GM10248 (cell line): ENCODE measurements around the gene RASA3.

ENCODE experiments used
- CTCF ChIA-PET: fragments of 300-600 bp; sonication (Branson Sonifier 250); formaldehyde crosslinking; extraction: SDS; loops from one replicate; lab custom pipeline; 2021; ENCODE audit warnings: antibody characterized with exemption; lab: Yijun Ruan, JAX
- POLR2A ChIA-PET: fragments of 350-650 bp; sonication (Branson Sonifier 250); formaldehyde crosslinking; extraction: SDS; loops from one replicate; lab custom pipeline; 2020; ENCODE audit warnings: antibody characterized with exemption; lab: Yijun Ruan, JAX
- DNase-seq: peaks from one replicate; pipeline ENCODE4 v3.0.0; 2012; ENCODE audit errors: extremely low spot score
- CTCF ChIP-seq: IDR thresholded peaks from 2 replicates; pipeline ENCODE4 v1.5.1; 2012; ENCODE audit warnings: mild to moderate bottlenecking, low read depth; ENCODE audit errors: extremely low read depth, missing control alignments, control extremely low read depth

Gene RASA3

GRCh38 chr13:113939129-113939943, 193.1 kb downstream of the RASA3 start:
- POLR2A ChIA-PET: no interaction called here
- CTCF ChIA-PET: no interaction called here
- no peak for DNase-seq
- no peak for TF ChIP-seq CTCF

- no peak for TF ChIP-seq CTCF
- POLR2A ChIA-PET: no interaction called here
- CTCF ChIA-PET: no interaction called here
- no peak for DNase-seq
Observed at GRCh38 chr13:113938716-113939115, 193.7 kb downstream of the RASA3 start.

GRCh38 chr13:113938246-113938645, 194.2 kb downstream of the RASA3 start:
- ChIA-PET POLR2A (no interaction called here), CTCF (no interaction called here)
- DNase-seq: no peak
- TF ChIP-seq CTCF: no peak

- POLR2A ChIA-PET: no interaction called here
- CTCF ChIA-PET: no interaction called here
- DNase-seq: no peak
- no peak for TF ChIP-seq CTCF
Observed at GRCh38 chr13:113937527-113938180, 194.8 kb downstream of the RASA3 start.

GRCh38 chr13:113937073-113937472, 195.3 kb downstream of the RASA3 start:
- DNase-seq: no peak
- no peak for TF ChIP-seq CTCF
- ChIA-PET CTCF (no interaction called here), POLR2A (no interaction called here)

- TF ChIP-seq CTCF: no peak
- CTCF ChIA-PET: no interaction called here
Observed at GRCh38 chr13:113936166-113936965, 196.1 kb downstream of the RASA3 start.

More at GRCh38 chr13:113936166-113936965, 196.1 kb downstream of the RASA3 start:
- POLR2A ChIA-PET: no interaction called here
- DNase-seq: no peak
